Fibroblast of the conjunctiva (primary cell): ENCODE results near the gene TMEM167A.
"Not testable (repeated sequence)": the region's sequence is repeated elsewhere in the genome, so short reads cannot be mapped to it uniquely, and the experiment has no call there.

Experiments
- DNase-seq: peaks from one replicate; pipeline ENCODE4 v3.0.0-alpha.2; 2010; ENCODE audit warnings: low read depth

The TMEM167A gene

GRCh38 chr5:83090169-83090568 is 13.0 kb upstream of the TMEM167A start:
- no peak for DNase-seq

DNA sequence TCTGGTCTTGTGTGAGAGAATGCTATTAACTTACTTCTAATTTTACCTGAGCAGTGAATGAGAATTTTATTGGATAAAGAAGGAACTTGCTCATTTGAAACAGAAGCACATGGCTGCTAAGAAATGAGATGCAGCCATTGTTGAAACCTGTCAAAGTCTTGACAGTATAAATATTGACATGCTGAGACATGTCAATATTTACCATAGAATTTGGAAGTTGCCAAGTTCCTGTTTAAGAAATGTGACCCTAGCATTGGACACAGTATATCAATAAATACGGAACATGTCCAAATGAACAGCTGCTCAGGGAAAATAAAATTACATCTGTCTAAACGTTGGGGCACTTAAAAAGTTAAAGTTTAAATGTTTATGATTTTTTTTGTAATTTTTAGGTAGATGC is 7.9 kb upstream of the TMEM167A start:
- DNase-seq = no peak

DNA sequence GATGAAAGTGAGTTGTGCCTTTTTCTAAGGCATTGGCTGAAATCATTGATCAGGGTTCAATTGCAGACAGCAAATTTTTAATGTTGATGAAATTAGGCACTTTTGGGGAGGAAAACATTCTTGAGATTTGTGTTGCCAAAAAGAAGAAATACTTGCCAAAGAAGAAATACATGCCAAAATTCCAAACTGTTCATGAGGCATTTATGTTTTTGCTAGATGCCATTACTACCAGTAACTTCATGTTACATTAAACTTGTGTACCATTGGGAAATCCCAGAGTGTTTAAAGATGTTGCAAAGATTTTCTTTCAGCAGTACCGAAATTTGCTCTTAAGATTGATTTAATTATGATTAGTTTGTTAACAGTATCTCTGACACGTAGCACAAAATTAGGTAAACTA is 7.1 kb upstream of the TMEM167A start:
- DNase-seq = no peak

GRCh38 chr5:83082750-83083149 is 5.6 kb upstream of the TMEM167A start:
- DNase-seq = no peak

DNA sequence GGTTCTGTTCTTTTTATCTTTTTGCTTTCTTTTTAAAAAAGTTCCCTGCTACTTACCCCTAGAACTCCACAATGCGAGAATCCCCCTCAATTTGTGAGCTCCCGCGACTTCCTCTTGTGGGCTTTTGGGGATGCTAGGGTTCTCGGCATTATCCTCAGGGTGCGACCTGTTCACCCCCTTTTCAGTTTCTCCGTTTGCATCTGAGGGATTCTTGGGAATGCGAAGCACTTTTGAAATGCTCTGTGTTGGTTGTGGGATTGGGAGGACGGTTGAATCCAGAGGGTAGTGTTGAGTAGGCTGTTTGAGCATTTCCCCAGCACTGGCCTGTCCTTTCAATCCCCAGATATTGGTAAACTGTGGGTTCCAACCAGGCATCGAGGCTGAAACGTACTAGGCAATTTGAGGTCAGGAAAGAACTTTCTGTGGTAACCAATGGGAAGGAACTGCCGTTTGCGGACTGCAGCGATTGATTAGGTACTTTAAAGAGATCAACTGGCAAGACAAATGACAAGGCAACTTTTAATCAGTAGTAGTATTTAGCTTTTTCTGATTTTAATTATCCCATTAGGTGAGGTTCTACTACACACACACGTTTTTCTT is 568 bp upstream of the TMEM167A start:
- no peak for DNase-seq

DNA sequence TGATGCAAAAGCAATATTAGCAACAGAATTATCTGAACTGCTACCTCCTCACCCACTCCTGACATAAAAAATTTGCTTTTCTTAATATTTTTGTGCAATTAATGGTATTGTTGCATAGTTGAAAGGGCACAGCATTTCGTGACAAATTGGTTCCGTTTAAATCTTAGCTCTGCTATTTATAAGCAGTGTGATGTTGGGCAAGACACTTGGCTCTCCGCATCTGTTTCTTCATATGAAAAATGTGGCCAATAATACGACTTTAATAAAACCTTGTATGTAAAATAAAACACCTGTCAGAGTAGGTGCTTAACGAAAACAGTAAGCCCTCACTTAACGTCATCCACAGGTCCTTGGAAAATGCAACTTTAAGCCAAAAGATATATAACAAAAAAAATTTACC is 4.2 kb downstream of the TMEM167A start:
- DNase-seq = no peak

DNA sequence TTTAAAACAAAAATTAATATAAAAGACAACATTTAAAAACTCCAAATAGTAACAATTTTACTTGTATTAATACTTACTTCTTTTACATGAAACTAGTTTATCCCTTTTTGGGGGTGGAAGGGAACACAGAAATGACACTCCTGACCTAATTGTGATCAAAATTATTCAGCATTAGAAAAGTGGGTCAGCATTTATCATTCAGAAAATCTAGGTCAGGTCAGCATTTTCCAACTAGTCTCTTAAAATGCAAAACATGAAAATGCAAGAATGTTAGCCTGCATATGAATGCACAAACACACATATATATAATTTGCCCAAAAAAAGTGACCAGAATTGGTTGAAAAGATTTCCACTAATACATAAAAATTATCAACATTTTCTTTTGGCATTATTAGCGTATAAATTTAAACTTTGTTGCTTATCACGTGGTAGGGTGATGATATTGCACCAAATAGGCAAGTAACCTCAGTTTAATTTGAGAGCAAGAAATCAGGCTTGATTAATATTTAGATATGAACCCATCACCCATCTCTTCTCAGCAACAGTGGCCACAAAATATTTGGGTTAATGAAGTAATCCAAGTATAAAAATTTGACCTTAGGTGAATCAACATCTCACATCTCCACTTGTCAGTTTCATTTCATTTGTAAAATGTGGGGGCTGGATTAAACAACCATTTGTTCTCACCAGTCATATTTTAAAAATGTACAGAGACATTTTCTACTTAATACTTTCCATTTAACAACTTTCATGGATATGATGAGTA is 5.7 kb downstream of the TMEM167A start:
- no peak for DNase-seq

DNA sequence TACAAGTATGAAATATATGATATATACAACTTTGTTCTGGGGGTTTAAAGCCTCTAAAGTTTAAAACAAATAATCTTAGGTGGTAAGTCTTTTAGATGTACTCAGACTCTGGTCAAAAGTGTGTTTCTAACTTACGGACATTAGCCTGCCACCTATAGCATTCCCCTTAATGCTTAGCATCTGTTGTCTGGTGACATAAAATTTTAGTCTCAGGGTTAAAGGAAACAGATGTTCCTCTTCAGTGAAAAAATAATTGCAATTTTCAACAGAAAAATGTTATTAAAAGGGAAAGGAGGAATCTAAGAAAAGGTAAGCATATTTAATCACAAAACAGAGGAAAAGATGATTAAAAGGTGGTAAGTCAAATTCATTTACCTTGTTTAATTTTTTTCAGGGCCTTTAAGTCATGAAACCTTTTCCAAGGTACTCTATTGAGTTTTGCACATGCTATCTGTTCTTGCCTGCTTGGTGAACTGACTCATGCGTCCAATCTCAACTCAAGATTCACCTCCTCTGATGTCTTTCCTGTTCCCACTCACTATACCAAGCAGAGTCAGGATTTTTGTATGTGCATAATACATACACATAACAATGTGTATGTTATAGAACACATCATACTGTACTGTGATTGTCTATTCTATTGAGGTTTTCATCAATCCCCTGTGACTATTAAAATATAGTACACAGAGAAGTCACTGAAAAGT is 7.9 kb downstream of the TMEM167A start:
- no peak for DNase-seq

DNA sequence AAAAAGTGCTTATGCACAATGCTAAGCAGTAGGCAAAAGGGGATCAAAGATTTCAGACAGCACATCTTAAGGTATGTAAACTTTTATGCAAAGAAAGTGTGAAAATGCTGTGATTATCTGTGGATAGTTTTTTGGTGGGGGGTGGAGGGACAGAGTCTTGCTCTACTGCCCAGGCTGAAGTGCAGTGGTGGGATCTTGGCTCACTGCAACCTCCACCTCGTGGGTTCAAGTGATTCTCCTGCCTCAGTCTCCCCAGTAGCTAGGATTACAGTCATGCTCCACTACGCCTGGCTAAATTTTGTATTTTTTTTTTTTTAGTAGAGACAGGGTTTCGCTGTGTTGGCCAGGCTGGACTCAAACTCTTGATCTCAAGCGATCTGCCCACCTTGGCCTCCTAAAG is 9.8 kb downstream of the TMEM167A start:
- not testable (repeated sequence) for DNase-seq

- DNase-seq = no peak
Observed at GRCh38 chr5:83066548-83067110, 10.6 kb downstream of the TMEM167A start.

DNA sequence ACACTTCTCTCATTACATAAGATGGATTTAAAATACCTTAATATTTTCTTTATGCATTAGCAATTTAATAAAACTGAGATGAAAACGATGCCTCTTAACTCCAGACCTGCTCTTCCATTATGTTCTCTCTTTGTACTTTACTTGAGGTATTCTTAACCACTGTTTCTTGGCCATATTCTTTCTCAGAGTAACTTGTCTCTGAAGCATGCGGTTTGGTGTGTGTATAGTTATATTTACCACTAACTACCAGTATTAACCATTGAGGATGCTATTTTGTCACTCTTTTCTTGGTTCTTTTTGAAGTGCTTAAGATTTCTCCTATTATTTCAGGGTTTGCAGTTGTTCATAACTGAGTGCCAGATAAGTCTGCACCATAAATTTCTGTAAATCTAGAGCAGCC is 17.9 kb downstream of the TMEM167A start:
- no peak for DNase-seq

DNA sequence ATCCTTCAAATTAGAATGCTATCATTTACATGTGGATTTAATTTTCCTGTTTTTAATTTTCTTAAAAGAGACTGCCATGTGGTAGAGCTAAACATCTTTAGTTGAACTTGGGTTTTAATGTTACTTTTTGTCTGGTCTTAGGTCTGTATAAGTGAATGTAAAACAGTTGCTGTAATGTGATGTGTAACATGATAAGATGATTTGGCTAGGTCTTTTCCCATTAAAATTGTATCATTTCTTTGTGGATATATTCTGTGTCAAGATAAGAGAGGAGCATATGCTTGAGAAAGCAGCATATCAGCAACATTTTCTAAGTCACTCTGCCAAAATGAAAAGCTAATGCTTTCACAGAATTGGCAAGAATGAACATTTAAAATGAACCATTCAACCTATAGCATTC is 18.5 kb downstream of the TMEM167A start:
- no peak for DNase-seq

DNA sequence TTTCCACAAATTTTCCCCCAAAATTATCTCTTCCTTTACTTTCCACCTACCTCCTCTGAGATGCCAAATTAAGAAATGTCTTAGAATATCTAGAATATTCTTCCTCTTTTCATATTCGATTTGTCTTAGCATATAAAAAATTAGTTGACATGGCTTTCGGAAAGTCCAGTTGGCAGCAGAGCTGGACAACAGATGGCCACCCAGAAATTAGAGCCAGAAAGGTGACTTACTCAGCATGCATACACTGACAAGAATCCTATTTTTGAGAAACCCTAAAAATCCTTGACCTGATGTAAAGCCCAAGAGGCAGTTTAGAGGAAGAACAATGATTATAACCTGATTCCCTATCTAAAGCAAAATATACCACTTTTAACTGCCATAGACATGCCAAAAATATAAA is 22.0 kb downstream of the TMEM167A start:
- DNase-seq = no peak

- no peak for DNase-seq
Observed at GRCh38 chr5:83050723-83051340, 26.4 kb downstream of the TMEM167A start.

DNA sequence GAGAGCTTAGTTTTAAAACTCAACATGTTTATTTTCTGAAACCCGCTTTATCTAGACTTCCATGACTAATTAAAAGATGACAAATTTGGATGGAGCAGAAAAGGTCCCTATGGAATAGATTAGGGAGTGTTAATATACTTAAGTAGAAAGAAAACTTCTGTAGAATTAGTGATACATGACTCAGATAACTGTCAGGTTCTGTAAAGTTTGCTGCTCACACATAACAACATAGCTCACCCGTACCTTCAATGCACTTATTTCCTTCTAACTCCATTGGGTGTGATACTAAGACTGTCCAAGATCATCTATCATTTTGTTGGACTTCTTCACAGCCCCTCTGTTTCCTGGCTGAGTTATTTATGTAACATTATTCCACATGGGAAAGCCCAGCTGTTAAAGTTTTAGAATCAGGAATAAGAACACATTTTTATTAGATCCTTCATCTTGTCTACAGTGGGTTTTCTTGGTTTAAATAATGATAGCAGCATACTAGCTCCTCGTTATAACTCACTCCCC is 27.8 kb downstream of the TMEM167A start:
- DNase-seq = no peak

GRCh38 chr5:83048811-83049210 is 28.4 kb downstream of the TMEM167A start:
- DNase-seq = no peak

DNA sequence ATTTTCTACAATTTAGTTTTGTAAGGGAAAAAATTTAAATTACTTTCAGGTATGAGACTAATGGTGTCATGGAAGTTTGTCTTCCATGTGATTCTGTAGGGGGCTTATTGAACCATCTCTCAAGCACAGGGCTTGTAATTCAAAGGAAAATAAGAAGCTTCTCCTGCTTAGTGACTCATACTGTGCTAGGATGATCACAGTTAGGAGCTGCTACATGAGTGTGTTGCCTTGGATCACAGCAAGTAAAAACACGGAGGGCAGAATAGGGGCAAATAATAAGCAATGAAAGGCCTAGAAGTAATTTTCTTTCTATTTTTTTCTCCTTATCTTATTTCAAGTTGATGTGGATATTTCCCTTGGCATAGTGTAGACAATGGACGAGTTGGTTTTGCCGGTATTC is 28.9 kb downstream of the TMEM167A start:
- DNase-seq = no peak

GRCh38 chr5:83044926-83045325 is 32.3 kb downstream of the TMEM167A start:
- no peak for DNase-seq

GRCh38 chr5:83042507-83042906 is 34.7 kb downstream of the TMEM167A start:
- no peak for DNase-seq

DNA sequence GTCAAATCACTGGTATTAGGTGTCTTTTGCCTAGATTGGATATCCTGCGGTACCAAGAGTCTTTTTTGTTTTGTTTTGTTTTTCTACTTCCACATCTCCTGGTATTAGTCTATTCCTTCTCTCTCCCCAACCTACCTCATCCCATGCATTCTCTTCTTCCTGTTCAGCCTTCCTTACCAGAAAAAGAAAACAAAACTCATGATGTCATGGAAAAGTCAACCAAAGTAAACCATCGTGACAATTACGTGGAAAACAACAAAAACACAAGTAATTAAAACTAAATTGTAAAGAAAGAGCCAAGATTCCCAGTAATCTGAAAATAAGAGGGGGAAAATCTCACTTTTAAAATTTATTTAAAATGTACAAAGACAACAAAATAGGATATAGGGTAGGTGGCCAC is 38.3 kb downstream of the TMEM167A start:
- DNase-seq = no peak

DNA sequence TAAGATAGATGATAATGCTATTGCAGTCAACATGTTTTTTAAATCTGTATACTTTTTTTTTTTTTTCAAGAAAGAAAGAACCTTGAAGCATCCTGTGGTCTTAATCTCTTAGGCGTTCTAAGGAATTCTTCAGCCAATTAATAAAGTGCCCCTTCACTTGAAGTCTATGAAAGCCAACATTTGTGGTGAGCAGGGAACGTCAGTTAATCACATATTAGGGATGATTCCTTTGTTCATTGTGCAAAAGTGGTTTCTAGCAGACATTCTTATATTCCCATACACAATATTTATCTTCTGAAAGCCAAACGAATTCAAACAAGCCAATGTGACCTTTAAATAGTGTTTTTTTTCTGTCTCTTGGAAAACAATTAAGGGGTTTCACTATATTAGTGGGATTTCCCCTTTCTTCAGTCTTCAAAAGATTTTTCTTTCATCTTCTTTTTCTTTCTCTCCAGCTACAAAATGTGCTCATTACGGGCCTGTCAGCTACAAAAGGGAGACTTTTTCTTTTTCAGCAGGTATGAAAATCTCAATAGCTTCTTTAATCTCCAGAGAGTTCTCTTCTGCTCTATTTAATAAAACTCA is 40.1 kb downstream of the TMEM167A start:
- no peak for DNase-seq
